ENCODE data around the gene ALOX5AP. TPM values are rescaled to one million over a fixed set of nuclear protein-coding genes. Genes with fewer than 3 reads are reported as not detected.

The ALOX5AP gene
- total and polyA plus RNA-seq, 4 donors, result 17.9 to 753 (median 111) TPM

DNA sequence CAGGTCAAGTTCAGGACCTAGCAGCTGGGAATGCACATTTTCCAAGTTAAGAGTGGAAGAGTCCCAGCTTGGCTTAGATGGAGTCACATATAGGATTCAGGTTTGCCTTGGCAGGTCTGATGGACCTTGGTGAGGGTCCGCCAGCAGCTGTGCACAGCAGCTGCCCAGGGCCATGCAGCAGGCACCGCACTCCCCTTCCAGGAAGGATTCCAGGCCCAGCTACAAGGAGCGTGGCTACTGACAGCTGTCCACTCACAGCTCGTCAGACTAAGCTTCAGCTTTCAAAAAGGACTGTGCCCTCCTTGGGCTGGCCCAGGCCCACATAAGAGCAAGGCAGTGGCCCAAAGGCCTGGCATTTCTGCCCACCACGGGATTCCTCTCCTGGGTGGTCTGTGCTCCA is 68.4 kb downstream of the ALOX5AP start:
- Histone ChIP-seq H3K4me3 (no peak overlapping the region), H3K9ac (ENCODE audit: insufficient read depth in 1 of 2, low read length in 2 of 2) (no peak overlapping the region), H3K4me1 (ENCODE audit: control insufficient read depth in 5 of 5, insufficient read depth in 5 of 5, low read length in 5 of 5) (peaks cover 0 to 41% (median 9%) of the 10 kb centered on the region in 5 donors), H3K9me3 (ENCODE audit: control insufficient read depth in 4 of 4, insufficient read depth in 3 of 4, low read length in 3 of 4) (peaks cover 0 to 2% (median 0%) of the 10 kb centered on the region in 4 donors), H3K27me3 (ENCODE audit: control insufficient read depth in 3 of 3, insufficient read depth in 3 of 3, low read length in 2 of 3) (no peaks in the 10 kb centered on the region), H3K36me3 (ENCODE audit: control insufficient read depth in 4 of 4, insufficient read depth in 4 of 4, low read length in 4 of 4) (no peaks in the 10 kb centered on the region), H3K27ac (ENCODE audit: low read depth in 1 of 2, low read length in 1 of 2) (no peak overlapping the region)
- TF ChIP-seq, protein P1, sequence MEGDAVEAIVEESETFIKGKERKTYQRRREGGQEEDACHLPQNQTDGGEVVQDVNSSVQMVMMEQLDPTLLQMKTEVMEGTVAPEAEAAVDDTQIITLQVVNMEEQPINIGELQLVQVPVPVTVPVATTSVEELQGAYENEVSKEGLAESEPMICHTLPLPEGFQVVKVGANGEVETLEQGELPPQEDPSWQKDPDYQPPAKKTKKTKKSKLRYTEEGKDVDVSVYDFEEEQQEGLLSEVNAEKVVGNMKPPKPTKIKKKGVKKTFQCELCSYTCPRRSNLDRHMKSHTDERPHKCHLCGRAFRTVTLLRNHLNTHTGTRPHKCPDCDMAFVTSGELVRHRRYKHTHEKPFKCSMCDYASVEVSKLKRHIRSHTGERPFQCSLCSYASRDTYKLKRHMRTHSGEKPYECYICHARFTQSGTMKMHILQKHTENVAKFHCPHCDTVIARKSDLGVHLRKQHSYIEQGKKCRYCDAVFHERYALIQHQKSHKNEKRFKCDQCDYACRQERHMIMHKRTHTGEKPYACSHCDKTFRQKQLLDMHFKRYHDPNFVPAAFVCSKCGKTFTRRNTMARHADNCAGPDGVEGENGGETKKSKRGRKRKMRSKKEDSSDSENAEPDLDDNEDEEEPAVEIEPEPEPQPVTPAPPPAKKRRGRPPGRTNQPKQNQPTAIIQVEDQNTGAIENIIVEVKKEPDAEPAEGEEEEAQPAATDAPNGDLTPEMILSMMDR (IDR thresholded peaks at IDR 0.05; ENCODE audit: control extremely low read depth, extremely low read depth), result no peak
- DNase-seq, result no peak
- WGBS, 2 donors, result 94 to 96% methylated on average over 5 of the region's 5 CpGs
- no peak for ATAC-seq (ENCODE audit: insufficient read depth, low FRiP score)

DNA sequence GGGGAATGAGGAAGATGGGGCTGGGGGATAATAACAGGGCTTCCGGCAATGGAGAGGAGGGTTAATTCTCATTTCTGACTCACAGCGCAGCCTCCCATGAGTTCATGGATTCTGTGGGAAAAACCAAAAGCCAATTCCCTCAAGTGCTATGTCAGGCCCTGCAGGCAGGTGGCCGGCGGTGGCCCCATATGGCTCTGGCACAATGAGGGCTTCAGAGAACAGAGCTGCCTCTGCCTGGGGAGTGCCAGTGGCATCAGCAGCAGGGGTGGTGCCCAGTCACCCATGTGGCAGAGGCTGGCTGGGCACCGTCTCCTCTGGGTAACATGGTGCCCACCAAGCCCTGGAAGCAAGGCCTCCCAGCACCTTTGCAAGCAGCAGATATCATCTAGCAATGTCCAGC is 69.1 kb downstream of the ALOX5AP start:
- TF ChIP-seq, protein P1 (IDR thresholded peaks at IDR 0.05; ENCODE audit: control extremely low read depth, extremely low read depth), result no peak
- ATAC-seq (ENCODE audit: insufficient read depth, low FRiP score), result no peak
- H3K27ac ChIP-seq (ENCODE audit: low read depth in 1 of 2, low read length in 1 of 2), result no peak overlapping the region
- WGBS, 2 donors, result 97 to 98% methylated on average over 5 of the region's 5 CpGs
- H3K36me3 ChIP-seq (ENCODE audit: control insufficient read depth in 4 of 4, insufficient read depth in 4 of 4, low read length in 4 of 4), result no peaks in the 10 kb centered on the region
- no peaks in the 10 kb centered on the region for H3K27me3 ChIP-seq (ENCODE audit: control insufficient read depth in 3 of 3, insufficient read depth in 3 of 3, low read length in 2 of 3)
- no peak overlapping the region for H3K9ac ChIP-seq (ENCODE audit: insufficient read depth in 1 of 2, low read length in 2 of 2)
- no peak overlapping the region for H3K4me3 ChIP-seq
- peaks cover 0 to 2% (median 0%) of the 10 kb centered on the region in 4 donors for H3K9me3 ChIP-seq (ENCODE audit: control insufficient read depth in 4 of 4, insufficient read depth in 3 of 4, low read length in 3 of 4)
- DNase-seq, result no peak
- H3K4me1 ChIP-seq (ENCODE audit: control insufficient read depth in 5 of 5, insufficient read depth in 5 of 5, low read length in 5 of 5), result peaks cover 0 to 34% (median 9%) of the 10 kb centered on the region in 5 donors

DNA sequence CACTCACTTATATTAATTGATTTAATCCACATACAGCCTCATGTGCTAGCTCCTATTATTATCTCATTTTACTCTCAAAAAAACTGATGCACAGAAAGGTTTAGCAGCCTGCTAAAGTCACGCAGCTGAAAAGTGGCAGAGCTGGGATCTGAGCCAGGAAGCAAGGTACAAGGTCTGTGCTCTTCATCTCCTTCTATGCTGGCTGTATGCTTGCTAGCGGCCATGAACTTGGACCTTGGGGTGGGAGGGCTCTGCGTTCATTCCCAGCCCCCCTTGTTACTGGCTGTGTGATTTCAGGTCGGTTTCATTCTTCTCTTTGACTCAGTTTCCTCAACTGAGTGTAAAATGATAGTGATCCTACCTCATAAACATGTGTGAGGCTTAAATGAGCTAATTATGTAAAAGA is 69.8 kb downstream of the ALOX5AP start:
- Histone ChIP-seq H3K27me3 (ENCODE audit: control insufficient read depth in 3 of 3, insufficient read depth in 3 of 3, low read length in 2 of 3) (no peaks in the 10 kb centered on the region), H3K9me3 (ENCODE audit: control insufficient read depth in 4 of 4, insufficient read depth in 3 of 4, low read length in 3 of 4) (peaks cover 0 to 2% (median 0%) of the 10 kb centered on the region in 4 donors), H3K36me3 (ENCODE audit: control insufficient read depth in 4 of 4, insufficient read depth in 4 of 4, low read length in 4 of 4) (no peaks in the 10 kb centered on the region), H3K4me3 (no peak overlapping the region), H3K4me1 (ENCODE audit: control insufficient read depth in 5 of 5, insufficient read depth in 5 of 5, low read length in 5 of 5) (peaks cover 0 to 30% (median 9%) of the 10 kb centered on the region in 5 donors), H3K27ac (ENCODE audit: low read depth in 1 of 2, low read length in 1 of 2) (no peak overlapping the region), H3K9ac (ENCODE audit: insufficient read depth in 1 of 2, low read length in 2 of 2) (peak overlapping the region in 1 of 2 donors; percentile 38)
- no peak for ATAC-seq (ENCODE audit: insufficient read depth, low FRiP score)
- DNase-seq, result no peak
- 88 to 94% methylated on average over 4 of the region's 4 CpGs for WGBS, 2 donors
- TF ChIP-seq, protein P1 (IDR thresholded peaks at IDR 0.05; ENCODE audit: control extremely low read depth, extremely low read depth), result no peak

DNA sequence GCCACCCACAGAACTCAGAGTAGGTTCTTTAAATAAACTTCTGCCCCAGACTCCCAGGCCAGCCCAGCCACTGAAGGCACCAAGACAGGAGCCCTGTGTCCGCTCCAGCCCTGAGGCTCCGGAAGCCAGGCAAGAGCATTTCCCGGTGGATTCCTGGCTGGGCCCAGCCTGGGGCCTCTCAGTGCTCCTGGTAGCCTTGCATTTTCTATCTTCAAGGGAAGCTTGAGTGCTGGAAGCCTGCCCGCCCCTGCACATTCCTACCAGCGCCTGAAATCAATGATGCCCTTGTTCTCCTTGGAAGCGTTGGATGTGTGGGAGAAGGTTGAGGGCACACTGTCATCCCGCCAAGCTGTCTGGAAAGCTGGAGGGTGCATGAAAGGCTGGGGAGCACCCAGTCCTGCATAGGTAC is 70.3 kb downstream of the ALOX5AP start:
- H3K9me3 ChIP-seq (ENCODE audit: control insufficient read depth in 4 of 4, insufficient read depth in 3 of 4, low read length in 3 of 4), result peaks cover 0 to 2% (median 0%) of the 10 kb centered on the region in 4 donors
- 86 to 87% methylated on average over 7 of the region's 7 CpGs for WGBS, 2 donors
- H3K9ac ChIP-seq (ENCODE audit: insufficient read depth in 1 of 2, low read length in 2 of 2), result peak overlapping the region in 1 of 2 donors; percentile 38
- TF ChIP-seq, protein P1 (IDR thresholded peaks at IDR 0.05; ENCODE audit: control extremely low read depth, extremely low read depth), result no peak
- DNase-seq (peak; percentile 64 to 79 (median 76)), ATAC-seq (ENCODE audit: insufficient read depth, low FRiP score) (no peak)
- no peaks in the 10 kb centered on the region for H3K27me3 ChIP-seq (ENCODE audit: control insufficient read depth in 3 of 3, insufficient read depth in 3 of 3, low read length in 2 of 3)
- H3K36me3 ChIP-seq (ENCODE audit: control insufficient read depth in 4 of 4, insufficient read depth in 4 of 4, low read length in 4 of 4), result no peaks in the 10 kb centered on the region
- H3K4me3 ChIP-seq, result no peak overlapping the region
- no peak overlapping the region for H3K27ac ChIP-seq (ENCODE audit: low read depth in 1 of 2, low read length in 1 of 2)
- H3K4me1 ChIP-seq (ENCODE audit: control insufficient read depth in 5 of 5, insufficient read depth in 5 of 5, low read length in 5 of 5), result peaks cover 0 to 30% (median 9%) of the 10 kb centered on the region in 5 donors

Measured in lung (tissue), 12 donors.